ENCODE results near the gene ACER3. TPM values are rescaled to one million over a fixed set of nuclear protein-coding genes. Genes with fewer than 3 reads are reported as not detected.

ACER3 gene
- total and polyA plus RNA-seq, 2 of the 4 experiments (the other 2 are of a cell fraction): 3.5 to 10.0 TPM

DNA sequence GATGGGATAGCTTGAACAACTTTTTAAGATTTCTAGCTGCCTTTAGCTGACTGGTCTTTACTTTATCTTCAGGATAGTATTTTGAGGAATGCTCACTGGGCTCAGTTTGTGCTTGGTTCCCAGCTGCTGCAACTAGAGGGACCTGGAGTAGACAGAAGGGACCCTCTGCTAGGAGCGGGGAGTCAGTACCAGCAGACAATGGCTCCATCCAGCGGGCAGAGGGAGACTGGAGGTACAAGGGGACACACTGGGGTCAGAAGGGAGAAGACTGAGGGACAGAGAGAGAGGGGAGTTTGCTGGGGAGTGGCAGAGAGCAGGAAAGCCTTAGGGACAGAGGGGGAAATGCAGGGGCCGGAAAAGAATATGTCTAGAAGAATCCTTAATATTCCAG lies 22.0 kb upstream of the ACER3 start:
- no peak overlapping the region for H2BK120ac ChIP-seq (ENCODE audit: low read depth, low read length)
- H2AK9ac ChIP-seq (replicated peaks; ENCODE audit: low read depth, low read length, poor library complexity): no peak overlapping the region
- dilution Hi-C loops (cut with HindIII; ENCODE audit: low sequenced_read_pairs, unreplicated experiment): no loop called here
- 0 out of 2 replicates have a peak, but pooled peaks cover 3% of the 10 kb centered on the region for H3K9me1 ChIP-seq (ENCODE audit: insufficient read depth, low read length)
- DNase-seq (no peak), ATAC-seq (ENCODE audit: low read depth) (peak; percentile 25; the same call in 1 of the 2 replicates)
- no peak overlapping the region for H3K18ac ChIP-seq (ENCODE audit: low read depth, low read length)
- intact Hi-C loops (cut with micrococcal nuclease): loop anchor here (1.0 kb wide), 1 partner anchor 104 kb away; no protein-coding TSS in a partner anchor
- H3K36me3 ChIP-seq (ENCODE audit: control insufficient read depth, insufficient read depth, low read length): no peaks in the 10 kb centered on the region
- no peak overlapping the region for H3K4ac ChIP-seq (ENCODE audit: low read depth, low read length)
- H3K27ac ChIP-seq (ENCODE audit: insufficient read depth, low read length): no peak overlapping the region
- H3K23ac ChIP-seq (ENCODE audit: low read depth, low read length): no peak overlapping the region
- ChIA-PET CTCF (no interaction called here), POLR2A (ENCODE audit: unreplicated experiment) (no interaction called here)
- H3K79me1 ChIP-seq (ENCODE audit: low read depth in 1 of 2, low read length in 2 of 2): no peaks in the 10 kb centered on the region
- no peak overlapping the region for H3K56ac ChIP-seq (ENCODE audit: extremely low read depth, insufficient read depth, low read length)
- TF ChIP-seq FOS (IDR thresholded peaks at IDR 0.05; ENCODE audit: low read depth, low read length) (no peak), RFX5 (IDR thresholded peaks at IDR 0.05; ENCODE audit: low read depth, low read length) (no peak), BHLHE40 (IDR thresholded peaks at IDR 0.05; ENCODE audit: low read depth, low read length) (no peak), MAFK (IDR thresholded peaks at IDR 0.05; ENCODE audit: low read depth, low read length) (no peak), CEBPB (IDR thresholded peaks at IDR 0.05; ENCODE audit: low read depth, low read length) (no peak), SMC3 (IDR thresholded peaks at IDR 0.05; ENCODE audit: low read depth, low read length) (peak; percentile 40; the same call in 1 of the 2 replicates), MXI1 (IDR thresholded peaks at IDR 0.05; ENCODE audit: borderline replicate concordance, low read depth, low read length) (no peak), RAD21 (IDR thresholded peaks at IDR 0.05; ENCODE audit: low read length) (peak; percentile 59)
- TF ChIP-seq, protein P1, sequence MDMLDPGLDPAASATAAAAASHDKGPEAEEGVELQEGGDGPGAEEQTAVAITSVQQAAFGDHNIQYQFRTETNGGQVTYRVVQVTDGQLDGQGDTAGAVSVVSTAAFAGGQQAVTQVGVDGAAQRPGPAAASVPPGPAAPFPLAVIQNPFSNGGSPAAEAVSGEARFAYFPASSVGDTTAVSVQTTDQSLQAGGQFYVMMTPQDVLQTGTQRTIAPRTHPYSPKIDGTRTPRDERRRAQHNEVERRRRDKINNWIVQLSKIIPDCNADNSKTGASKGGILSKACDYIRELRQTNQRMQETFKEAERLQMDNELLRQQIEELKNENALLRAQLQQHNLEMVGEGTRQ (IDR thresholded peaks at IDR 0.05; ENCODE audit: low read depth, low read length): no peak
- TF ChIP-seq, protein P2, sequence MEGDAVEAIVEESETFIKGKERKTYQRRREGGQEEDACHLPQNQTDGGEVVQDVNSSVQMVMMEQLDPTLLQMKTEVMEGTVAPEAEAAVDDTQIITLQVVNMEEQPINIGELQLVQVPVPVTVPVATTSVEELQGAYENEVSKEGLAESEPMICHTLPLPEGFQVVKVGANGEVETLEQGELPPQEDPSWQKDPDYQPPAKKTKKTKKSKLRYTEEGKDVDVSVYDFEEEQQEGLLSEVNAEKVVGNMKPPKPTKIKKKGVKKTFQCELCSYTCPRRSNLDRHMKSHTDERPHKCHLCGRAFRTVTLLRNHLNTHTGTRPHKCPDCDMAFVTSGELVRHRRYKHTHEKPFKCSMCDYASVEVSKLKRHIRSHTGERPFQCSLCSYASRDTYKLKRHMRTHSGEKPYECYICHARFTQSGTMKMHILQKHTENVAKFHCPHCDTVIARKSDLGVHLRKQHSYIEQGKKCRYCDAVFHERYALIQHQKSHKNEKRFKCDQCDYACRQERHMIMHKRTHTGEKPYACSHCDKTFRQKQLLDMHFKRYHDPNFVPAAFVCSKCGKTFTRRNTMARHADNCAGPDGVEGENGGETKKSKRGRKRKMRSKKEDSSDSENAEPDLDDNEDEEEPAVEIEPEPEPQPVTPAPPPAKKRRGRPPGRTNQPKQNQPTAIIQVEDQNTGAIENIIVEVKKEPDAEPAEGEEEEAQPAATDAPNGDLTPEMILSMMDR (conservative IDR thresholded peaks at IDR 0.05; ENCODE audit: low read depth, low read length): peak; percentile 44
- H3K4me2 ChIP-seq (ENCODE audit: low read depth, low read length): no peak overlapping the region
- in situ Hi-C loops (cut with MboI; ENCODE audit: low sequenced_read_pairs): no loop called here
- H3K14ac ChIP-seq (replicated peaks; ENCODE audit: low read depth, low read length): no peak overlapping the region
- H2BK20ac ChIP-seq (ENCODE audit: low read depth, low read length): no peak overlapping the region
- peaks cover 55% of the 10 kb centered on the region for H3K27me3 ChIP-seq (ENCODE audit: control insufficient read depth, insufficient read depth, low read length)
- H4K91ac ChIP-seq (ENCODE audit: insufficient read depth, low read depth, low read length): no peak overlapping the region
- H4K20me1 ChIP-seq (ENCODE audit: insufficient read depth, low read length): no peaks in the 10 kb centered on the region
- H3K9me3 ChIP-seq (ENCODE audit: control insufficient read depth, insufficient read depth, low read length): no peaks in the 10 kb centered on the region
- 0% methylated on average over 1 of the region's 3 CpGs; no CpG with 5 or more reads in 1 of the 2 experiments for WGBS, 2 experiments (ENCODE audit: extremely low coverage in 2 of 2, insufficient read length in 1 of 2)
- no peak overlapping the region for H3K4me3 ChIP-seq (ENCODE audit: insufficient read depth, low read depth, low read length)
- no TSS peak for BruUV-seq (replicated peaks)
- H4K8ac ChIP-seq (ENCODE audit: low read depth in 2 of 2, low read length in 2 of 2): no peak overlapping the region
- H3K4me1 ChIP-seq (ENCODE audit: control insufficient read depth, insufficient read depth, low read length): peaks cover 5% of the 10 kb centered on the region; the same call in 1 of the 2 replicates
- H2AK5ac ChIP-seq (ENCODE audit: low read depth, low read length): no peak overlapping the region
- H3K9ac ChIP-seq (ENCODE audit: low read depth, low read length): no peak overlapping the region
- no peak overlapping the region for H2BK5ac ChIP-seq (ENCODE audit: low read depth, low read length, poor library complexity, severe bottlenecking)
- H2BK15ac ChIP-seq (ENCODE audit: low read depth, low read length): no peak overlapping the region
- H4K5ac ChIP-seq (ENCODE audit: low read depth, low read length): no peak overlapping the region
- no peak overlapping the region for H2AFZ ChIP-seq (replicated peaks; ENCODE audit: low read length, poor library complexity)
